ENCODE results near the gene GRIN1.

GRIN1 gene

GRCh38 chr9:137148242-137148641 lies 9.3 kb downstream of the GRIN1 start:
- no peak for DNase-seq (ENCODE audit: low spot score)

- no peak for DNase-seq (ENCODE audit: low spot score)
These were observed 9.7 kb downstream of the GRIN1 start for GRCh38 chr9:137148661-137149060.

- no peak for DNase-seq (ENCODE audit: low spot score)
These were observed 10.4 kb downstream of the GRIN1 start for GRCh38 chr9:137149363-137149762.

- peak; percentile 68 for DNase-seq (ENCODE audit: low spot score)
These were observed 11.1 kb downstream of the GRIN1 start for GRCh38 chr9:137149942-137150616.

- peak; percentile 67 for DNase-seq (ENCODE audit: low spot score)
These were observed 11.9 kb downstream of the GRIN1 start for GRCh38 chr9:137150617-137151457.

GRCh38 chr9:137152844-137153405 lies 14.0 kb downstream of the GRIN1 start:
- no peak for DNase-seq (ENCODE audit: low spot score)

- peak; percentile 86 for DNase-seq (ENCODE audit: low spot score)
These were observed 17.8 kb downstream of the GRIN1 start for GRCh38 chr9:137156567-137157375.

- no peak for DNase-seq (ENCODE audit: low spot score)
These were observed 18.9 kb downstream of the GRIN1 start for GRCh38 chr9:137157618-137158415.

GRCh38 chr9:137158625-137159024 lies 19.7 kb downstream of the GRIN1 start:
- no peak for DNase-seq (ENCODE audit: low spot score)

GRCh38 chr9:137159105-137160053 lies 20.4 kb downstream of the GRIN1 start:
- DNase-seq (ENCODE audit: low spot score): no peak

- DNase-seq (ENCODE audit: low spot score): no peak
These were observed 21.1 kb downstream of the GRIN1 start for GRCh38 chr9:137160054-137160425.

GRCh38 chr9:137160716-137161557 lies 22.0 kb downstream of the GRIN1 start:
- DNase-seq (ENCODE audit: low spot score): no peak

GRCh38 chr9:137161558-137162486 lies 22.9 kb downstream of the GRIN1 start:
- peak; percentile 38 for DNase-seq (ENCODE audit: low spot score)

- DNase-seq (ENCODE audit: low spot score): peak; percentile 25
These were observed 23.8 kb downstream of the GRIN1 start for GRCh38 chr9:137162505-137163364.

- no peak for DNase-seq (ENCODE audit: low spot score)
These were observed 24.4 kb downstream of the GRIN1 start for GRCh38 chr9:137163365-137163715.

GRCh38 chr9:137163805-137164204 lies 24.9 kb downstream of the GRIN1 start:
- no peak for DNase-seq (ENCODE audit: low spot score)

Data from hematopoietic multipotent progenitor cell treated with erythropoietin and hydrocortisone succinate and interleukin-3 and kit ligand, for 17 days (in vitro differentiated cells).